NCI-H748 treated with DMSO at 0.1 percent for 48 hours (cell line): ENCODE results near the gene COL4A3.

ENCODE experiments used
- DNase-seq: peaks from one replicate; lab custom pipeline; 2025; lab: John Stamatoyannopoulos, UW

COL4A3 gene

GRCh38 chr2:227344231-227344630, 179.8 kb downstream of the COL4A3 start:
- DNase-seq: no peak

- no peak for DNase-seq
Observed at GRCh38 chr2:227347117-227347516, 182.7 kb downstream of the COL4A3 start.

GRCh38 chr2:227348324-227348723, 183.9 kb downstream of the COL4A3 start:
- no peak for DNase-seq

- DNase-seq: no peak
Observed at GRCh38 chr2:227349989-227350612, 185.7 kb downstream of the COL4A3 start.

- DNase-seq: no peak
Observed at GRCh38 chr2:227351639-227352038, 187.2 kb downstream of the COL4A3 start.

- DNase-seq: no peak
Observed at GRCh38 chr2:227360351-227360750, 195.9 kb downstream of the COL4A3 start.

- DNase-seq: no peak
Observed at GRCh38 chr2:227363756-227364155, 199.3 kb downstream of the COL4A3 start.
